ENCODE data around the gene MARCO. TPM values are rescaled to one million over a fixed set of nuclear protein-coding genes. Genes with fewer than 3 reads are reported as not detected.

Gene MARCO
- total and polyA plus RNA-seq, 10 of the 15 experiments (the other 5 are each of a cell fraction or from before 2014, with no cell fraction given) = 0.13 to 0.67 (median 0.32) TPM; not detected in 5

GRCh38 chr2:118968961-118969733 lies 27.2 kb downstream of the MARCO start (continued):
- TF ChIP-seq ZBTB4 (CRISPR knock-in tag; IDR thresholded peaks at IDR 0.05) (no peak), ZNF24 (IDR thresholded peaks at IDR 0.05) (no peak), IRF3 (IDR thresholded peaks at IDR 0.05) (no peak)

- SMC1A ChIA-PET (ENCODE audit: uncharacterized antibody, unreplicated experiment) = no interaction called here
- intact Hi-C loops (cut with micrococcal nuclease; ENCODE audit: unreplicated experiment) = no loop called here
- RAD21 ChIA-PET (ENCODE audit: unreplicated experiment) = no interaction called here
- TF ChIP-seq YBX1 (IDR thresholded peaks at IDR 0.05) (no peak), IRF4 (IDR thresholded peaks at IDR 0.05; ENCODE audit: low read depth, low read length) (no peak), SIX5 (IDR thresholded peaks at IDR 0.05; ENCODE audit: low read depth, low read length, severe bottlenecking) (no peak), REST (IDR thresholded peaks at IDR 0.05; ENCODE audit: low read depth, low read length) (no peak), PBX3 (IDR thresholded peaks at IDR 0.05; ENCODE audit: insufficient replicate concordance, low read depth, low read length) (no peak), EGR1 (IDR thresholded peaks at IDR 0.05; ENCODE audit: borderline replicate concordance in 1 of 2, low read depth in 2 of 2, low read length in 2 of 2) (no peak), IKZF2 (IDR thresholded peaks at IDR 0.05) (no peak), YY1 (IDR thresholded peaks at IDR 0.05; ENCODE audit: low read depth, low read length) (no peak), NFYA (IDR thresholded peaks at IDR 0.05; ENCODE audit: borderline replicate concordance, low read depth, low read length) (no peak)
Measured at GRCh38 chr2:118969734-118970395, 27.9 kb downstream of the MARCO start.

More at GRCh38 chr2:118969734-118970395, 27.9 kb downstream of the MARCO start:
- no TSS peak for BruUV-seq (replicated peaks)
- CTCF ChIA-PET = no interaction called here
- no peak overlapping the region for H2AFZ ChIP-seq (ENCODE audit: control insufficient read depth, low read depth, low read length)
- DNase-seq (ENCODE audit: low read depth, low spot score) = no peak
- in situ Hi-C loops (cut with MboI) = no loop called here
- H3K4me3 ChIP-seq = no peak overlapping the region
- no peak for FAIRE-seq
- ATAC-seq = no peak
- no peaks in the 10 kb centered on the region for H3K36me3 ChIP-seq (ENCODE audit: control insufficient read depth in 2 of 2, insufficient read depth in 2 of 2, low read length in 1 of 2)
- H3K4me1 ChIP-seq (ENCODE audit: control insufficient read depth, insufficient read depth, low read length) = no peaks in the 10 kb centered on the region
- no peak overlapping the region for H3K9ac ChIP-seq (ENCODE audit: control insufficient read depth, insufficient read depth, low read length)
- POLR2A ChIA-PET = no interaction called here
- 35% methylated on average over 16 of the region's 16 CpGs for WGBS (ENCODE audit: insufficient coverage, insufficient replicate concordance, low lambda C conversion rate, missing lambda C conversion rate)
- no peaks in the 10 kb centered on the region for H3K9me3 ChIP-seq (replicated peaks; ENCODE audit: control insufficient read depth, insufficient read depth, low read length)
- H3K4me2 ChIP-seq (ENCODE audit: control insufficient read depth, insufficient read depth) = no peak overlapping the region
- H3K27me3 ChIP-seq (replicated peaks in 1 of 2; ENCODE audit: control insufficient read depth in 2 of 2, insufficient read depth in 2 of 2, low read length in 1 of 2) = peaks cover 3% of the 10 kb centered on the region in 2 experiments
- H3K79me2 ChIP-seq (ENCODE audit: control insufficient read depth, insufficient read depth, low read length) = no peaks in the 10 kb centered on the region
- no peaks in the 10 kb centered on the region; the same call in 1 of the 2 replicates for H4K20me1 ChIP-seq (ENCODE audit: control insufficient read depth, insufficient read depth)
- H3K27ac ChIP-seq (ENCODE audit: control insufficient read depth, insufficient read depth) = no peak overlapping the region
